Transverse colon (tissue), 4 donors: Measurements from ENCODE around the gene RHOC. TPM values are rescaled to one million over a fixed set of nuclear protein-coding genes. Genes with fewer than 3 reads are reported as not detected.
A peak's percentile ranks its signal among the peaks of the same experiment; 100 is the strongest.

ENCODE experiments used
- DNase-seq: peaks from one replicate; pipeline ENCODE4 v3.0.0-alpha.2; 2019
- H3K27ac ChIP-seq, 4 donors: fragments of 200-600 bp; sonication (generic); 2 replicates each; pipeline ENCODE4 v1.5.1; 2016 to 2018; ENCODE audit warnings: inconsistent platforms in 4 of 4
- H3K27me3 ChIP-seq: fragments of 200-600 bp; sonication (generic); 2 replicates; pipeline ENCODE4 v1.5.1; 2017; ENCODE audit warnings: inconsistent platforms
- H3K36me3 ChIP-seq, 4 donors: fragments of 200-600 bp; sonication (generic); 2 replicates each; pipeline ENCODE4 v1.5.1; 2017 to 2019; ENCODE audit warnings: inconsistent platforms in 4 of 4
- H3K4me1 ChIP-seq, 4 donors: fragments of 200-600 bp; sonication (generic); 2 replicates each; pipeline ENCODE4 v1.5.1; 2017 to 2020; ENCODE audit warnings: inconsistent platforms in 4 of 4
- H3K4me3 ChIP-seq, 4 donors: fragments of 200-600 bp; sonication (generic); 1 replicate in 1 of 4; 2 replicates in 3 of 4; pipeline versions ENCODE4 v1.5.1 to v1.6.1; 2017 to 2019; ENCODE audit warnings: inconsistent platforms in 4 of 4
- H3K9me3 ChIP-seq, 2 donors: fragments of 200-600 bp; sonication (generic); 2 replicates each; pipeline ENCODE4 v1.5.1; 2017 to 2019; ENCODE audit warnings: inconsistent platforms in 2 of 2
- CTCF ChIP-seq, 5 experiments: fragments of 200-600 bp in 3 of 5; fragments of 450-650 bp in 2 of 5; sonication (generic) in 3 of 5; IDR thresholded peaks; 1 replicate in 2 of 5; 2 replicates in 3 of 5; pipeline ENCODE4 v1.5.1; 2016 to 2017; ENCODE audit warnings: antibody characterized with exemption in 5 of 5, inconsistent platforms in 3 of 5, mild to moderate bottlenecking in 2 of 5, moderate library complexity in 1 of 5
- EP300 ChIP-seq: sonication (generic); formaldehyde crosslinking; IDR thresholded peaks from one replicate; pipeline ENCODE4 v1.6.1; 2017; ENCODE audit warnings: antibody characterized with exemption, low read depth
- POLR2A ChIP-seq: fragments of 450-650 bp; IDR thresholded peaks from one replicate; pipeline ENCODE4 v1.6.1; 2016; ENCODE audit warnings: antibody characterized with exemption, mild to moderate bottlenecking, moderate library complexity
- POLR2AphosphoS5 ChIP-seq, 3 donors: sonication (generic); formaldehyde crosslinking; IDR thresholded peaks; one replicate each; pipeline ENCODE4 v1.6.1; 2016; ENCODE audit warnings: antibody characterized with exemption in 3 of 3
- WGBS, 2 donors: methylation state at CpG; one replicate each; pipeline ENCODE4 v1.1.5; 2018; ENCODE audit warnings: low coverage in 1 of 2; 5-methylcytosine and 5-hydroxymethylcytosine counted together
- in situ Hi-C, 4 donors: fragments of 200-750 bp; cut with MboI; loops; one replicate each; pipeline versions ENCODE4 v1.15.0 to v1.15.1; 2017; ENCODE audit warnings: low sequenced_read_pairs in 3 of 4, low pct_ligation_motif_present in 1 of 4, low pct_unique_long_range_greater_than_20kb in 1 of 4
- intact Hi-C: fragments of 100-400 bp; cut with DNase I; formaldehyde crosslinking; loops from one replicate; pipeline ENCODE4 v1.15.1; 2023; ENCODE audit warnings: low total_unique reads
- total RNA-seq, 4 donors: library from RNA; depleted of rRNA; stranded (reverse); fragments of >200 nt; gene quantifications; one replicate each; pipeline ENCODE4 v1.1.0, GENCODE V29; 2016

Gene RHOC
- total RNA-seq, 4 donors from 2014 or later: 438 to 737 (median 617) TPM

GRCh38 chr1:112707221-112708001 is 484 bp upstream of the RHOC start:
- H3K36me3 ChIP-seq: no peaks in the 10 kb centered on the region
- H3K27me3 ChIP-seq: no peaks in the 10 kb centered on the region
- TF ChIP-seq CTCF (IDR thresholded peaks at IDR 0.05) (peak; percentile 89 to 96 (median 92)), EP300 (no peak), POLR2AphosphoS5 (IDR thresholded peaks at IDR 0.05) (no peak), POLR2A (no peak)
- in situ Hi-C loops (loop anchor here (5.0 to 25.0 kb wide), 4 partner anchors 83 to 355 kb away; partner anchors contain the start of genes CTTNBP2NL (in 4 of the 4) and LRIG2 (in 1 of the 4)), intact Hi-C loops (loop anchor here (5.0 kb wide), 1 partner anchor 315 kb away; no protein-coding TSS in a partner anchor)
- H3K9me3 ChIP-seq: no peaks in the 10 kb centered on the region
- H3K4me3 ChIP-seq: peak overlapping the region; percentile 65 to 97 (median 96)
- WGBS, 2 donors: 7 to 21% methylated on average over 7 to 42 of the region's 42 CpGs
- H3K4me1 ChIP-seq: peaks cover 26 to 41% (median 29%) of the 10 kb centered on the region in 4 donors
- H3K27ac ChIP-seq: peak overlapping the region; percentile 99 to 100 (median 99)
- DNase-seq: peak; percentile 92

- in situ Hi-C loops: loop anchor here (5.0 to 25.0 kb wide), 4 partner anchors 80 to 357 kb away; partner anchors contain the start of genes CTTNBP2NL (in 4 of the 4) and LRIG2 (in 1 of the 4)
- peak; percentile 84 for TF ChIP-seq POLR2A
- TF ChIP-seq CTCF (IDR thresholded peaks at IDR 0.05): no peak
- TF ChIP-seq EP300: no peak
- TF ChIP-seq POLR2AphosphoS5 (IDR thresholded peaks at IDR 0.05): peak; percentile 73 to 81 (median 79)
- Histone ChIP-seq H3K27me3 (no peaks in the 10 kb centered on the region), H3K36me3 (no peaks in the 10 kb centered on the region), H3K4me1 (peaks cover 49 to 64% (median 51%) of the 10 kb centered on the region in 4 donors), H3K9me3 (no peaks in the 10 kb centered on the region), H3K27ac (peak overlapping the region; percentile 99 to 100 (median 99)), H3K4me3 (peak overlapping the region; percentile 44 to 97 (median 96))
- intact Hi-C loops: loop anchor here (5.0 kb wide), 1 partner anchor 313 kb away; no protein-coding TSS in a partner anchor
- 0 to 3% methylated on average over 3 to 13 of the region's 13 CpGs for WGBS, 2 donors
- DNase-seq: peak; percentile 86
Observed at GRCh38 chr1:112704934-112705627, 1.8 kb downstream of the RHOC start.

- peak overlapping the region in 3 of 4 donors; percentile 94 to 97 (median 97) for H3K4me3 ChIP-seq
- no peaks in the 10 kb centered on the region for H3K27me3 ChIP-seq
- H3K36me3 ChIP-seq: no peaks in the 10 kb centered on the region
- TF ChIP-seq POLR2A (no peak), CTCF (IDR thresholded peaks at IDR 0.05) (no peak), POLR2AphosphoS5 (IDR thresholded peaks at IDR 0.05) (no peak), EP300 (no peak)
- WGBS, 2 donors: 52 to 65% methylated on average over 2 to 6 of the region's 7 CpGs
- H3K27ac ChIP-seq: peak overlapping the region; percentile 99 to 100 (median 99)
- peaks cover 55 to 70% (median 57%) of the 10 kb centered on the region in 4 donors for H3K4me1 ChIP-seq
- in situ Hi-C loops: loop anchor here (10.0 to 25.0 kb wide), 3 partner anchors 80 to 358 kb away; partner anchors contain the start of genes CTTNBP2NL (in 4 of the 4) and LRIG2 (in 1 of the 4)
- H3K9me3 ChIP-seq: no peaks in the 10 kb centered on the region
- DNase-seq: no peak
- intact Hi-C loops: no loop called here
Observed at GRCh38 chr1:112704391-112704933, 2.5 kb downstream of the RHOC start.
